ENCODE measurements around the gene ENOX1. TPM values are rescaled to one million over a fixed set of nuclear protein-coding genes. Genes with fewer than 3 reads are reported as not detected.

The ENOX1 gene
- total and polyA plus RNA-seq, 2 of the 8 experiments (the other 6 are each of a cell fraction or from before 2014, with no cell fraction given) = 0.23 to 0.37 TPM

GRCh38 chr13:43584751-43585150 lies 202.0 kb downstream of the ENOX1 start (continued):
- no peak for TF ChIP-seq ATF2 (IDR thresholded peaks at IDR 0.05; ENCODE audit: low read length)
- TF ChIP-seq CHD2 (IDR thresholded peaks at IDR 0.05; ENCODE audit: low read length) = no peak
- no peak for TF ChIP-seq TAF7 (optimal IDR thresholded peaks at IDR 0.05; ENCODE audit: borderline replicate concordance, low read depth, low read length)
- no peak for TF ChIP-seq RFX5 (IDR thresholded peaks at IDR 0.05; ENCODE audit: borderline replicate concordance, low read depth, low read length)
- TF ChIP-seq CBX5 (IDR thresholded peaks at IDR 0.05; ENCODE audit: low read depth, low read length) = no peak
- no peak for TF ChIP-seq CTBP2 (IDR thresholded peaks at IDR 0.05; ENCODE audit: borderline replicate concordance, insufficient read depth, insufficient read length, low read length)
- TF ChIP-seq CHD1 (IDR thresholded peaks at IDR 0.05; ENCODE audit: low read depth, low read length) = no peak
- TF ChIP-seq E2F6 (IDR thresholded peaks at IDR 0.05) = no peak
- TF ChIP-seq JUND (IDR thresholded peaks at IDR 0.05; ENCODE audit: low read length) = no peak

Measured in H1 (cell line).